ENCODE measurements around the gene ADISSP. TPM values are rescaled to one million over a fixed set of nuclear protein-coding genes. Genes with fewer than 3 reads are reported as not detected.

Gene ADISSP
- total RNA-seq, 1 experiment from 2014 or later = 44.1 TPM

DNA sequence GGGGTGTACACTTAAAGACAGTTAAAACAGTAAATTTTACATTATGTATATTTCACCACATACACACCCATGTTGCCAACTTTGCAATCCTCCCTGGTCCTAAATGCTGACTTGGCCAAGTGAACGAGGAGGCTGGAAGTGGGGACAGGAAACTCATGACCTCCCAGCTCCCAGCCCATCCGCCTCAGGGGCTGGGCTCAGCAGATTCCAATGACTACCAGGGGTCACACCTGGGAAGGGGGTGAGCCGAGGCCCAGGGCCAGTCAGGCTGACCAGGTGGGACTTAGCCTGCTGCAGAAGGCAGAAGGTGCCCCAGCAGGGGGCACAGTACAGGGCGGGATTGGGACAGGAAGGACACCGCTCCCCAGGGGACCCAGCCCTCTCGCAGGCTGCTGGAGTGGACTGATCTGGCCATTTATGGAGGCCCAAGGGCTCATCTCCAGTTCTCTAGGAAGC is 57.5 kb downstream of the ADISSP start:
- DNase-seq = no peak
- Histone ChIP-seq H4K20me1 (ENCODE audit: insufficient read depth, low read depth, low read length) (no peaks in the 10 kb centered on the region; the same call in 1 of the 2 replicates), H3K4me2 (ENCODE audit: low read depth, low read length, poor library complexity, severe bottlenecking) (no peak overlapping the region), H3K79me2 (ENCODE audit: low read length) (no peaks in the 10 kb centered on the region), H3K27me3 (ENCODE audit: low read length) (no peaks in the 10 kb centered on the region), H3K9me2 (replicated peaks; ENCODE audit: insufficient read depth, low read length) (no peaks in the 10 kb centered on the region), H3K36me3 (ENCODE audit: insufficient read depth, low read length) (no peaks in the 10 kb centered on the region), H3K9me3 (ENCODE audit: low read length) (no peaks in the 10 kb centered on the region), H3K9ac (ENCODE audit: low read length) (no peak overlapping the region), H3K4me1 (ENCODE audit: low read length) (no peaks in the 10 kb centered on the region), H3K4me3 (ENCODE audit: low read length) (no peak overlapping the region), H3K27ac (ENCODE audit: low read length) (no peak overlapping the region), H2AFZ (ENCODE audit: low read length) (no peak overlapping the region)

DNA sequence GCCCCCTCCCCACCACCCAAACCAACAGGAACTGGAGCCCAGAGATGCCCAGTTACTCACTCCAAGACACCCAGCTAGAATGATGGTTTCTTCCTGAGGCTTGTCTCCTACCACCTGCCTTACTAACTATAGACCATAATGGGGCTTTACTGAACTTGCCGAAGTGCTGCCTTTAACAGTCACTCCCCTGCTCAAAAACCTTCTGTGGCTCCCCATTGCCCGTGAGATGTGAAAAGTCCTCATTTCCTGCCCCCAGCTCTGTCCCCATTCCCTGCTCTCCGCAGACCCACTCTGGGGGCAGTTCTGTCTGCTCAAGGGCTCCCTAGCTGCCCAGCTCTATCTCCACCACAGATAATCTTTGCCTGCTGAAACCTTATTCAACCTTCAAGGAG is 60.0 kb downstream of the ADISSP start:
- H3K9me3 ChIP-seq (ENCODE audit: low read length) = no peaks in the 10 kb centered on the region
- H3K36me3 ChIP-seq (ENCODE audit: insufficient read depth, low read length) = no peaks in the 10 kb centered on the region
- no peaks in the 10 kb centered on the region for H3K4me1 ChIP-seq (ENCODE audit: low read length)
- no peak for DNase-seq
- no peaks in the 10 kb centered on the region for H3K9me2 ChIP-seq (replicated peaks; ENCODE audit: insufficient read depth, low read length)
- H4K20me1 ChIP-seq (ENCODE audit: insufficient read depth, low read depth, low read length) = no peaks in the 10 kb centered on the region; the same call in 1 of the 2 replicates
- no peak overlapping the region for H3K4me2 ChIP-seq (ENCODE audit: low read depth, low read length, poor library complexity, severe bottlenecking)
- H3K9ac ChIP-seq (ENCODE audit: low read length) = no peak overlapping the region
- H3K4me3 ChIP-seq (ENCODE audit: low read length) = no peak overlapping the region
- no peak overlapping the region for H2AFZ ChIP-seq (ENCODE audit: low read length)
- H3K79me2 ChIP-seq (ENCODE audit: low read length) = no peaks in the 10 kb centered on the region
- H3K27me3 ChIP-seq (ENCODE audit: low read length) = no peaks in the 10 kb centered on the region
- H3K27ac ChIP-seq (ENCODE audit: low read length) = no peak overlapping the region

- no peak overlapping the region for H3K4me3 ChIP-seq (ENCODE audit: low read length)
- H3K79me2 ChIP-seq (ENCODE audit: low read length) = no peaks in the 10 kb centered on the region
- H3K9ac ChIP-seq (ENCODE audit: low read length) = no peak overlapping the region
- H3K4me2 ChIP-seq (ENCODE audit: low read depth, low read length, poor library complexity, severe bottlenecking) = no peak overlapping the region
- H3K9me3 ChIP-seq (ENCODE audit: low read length) = no peaks in the 10 kb centered on the region
- H3K4me1 ChIP-seq (ENCODE audit: low read length) = no peaks in the 10 kb centered on the region
- no peak for DNase-seq
- no peaks in the 10 kb centered on the region for H3K36me3 ChIP-seq (ENCODE audit: insufficient read depth, low read length)
- no peaks in the 10 kb centered on the region; the same call in 1 of the 2 replicates for H4K20me1 ChIP-seq (ENCODE audit: insufficient read depth, low read depth, low read length)
- H2AFZ ChIP-seq (ENCODE audit: low read length) = no peak overlapping the region
- no peak overlapping the region for H3K27ac ChIP-seq (ENCODE audit: low read length)
- H3K9me2 ChIP-seq (replicated peaks; ENCODE audit: insufficient read depth, low read length) = no peaks in the 10 kb centered on the region
- no peaks in the 10 kb centered on the region for H3K27me3 ChIP-seq (ENCODE audit: low read length)
Measured at GRCh38 chr20:3706774-3707507, 60.6 kb downstream of the ADISSP start.

GRCh38 chr20:3705970-3706739 is 61.4 kb downstream of the ADISSP start:
- H3K4me3 ChIP-seq (ENCODE audit: low read length) = no peak overlapping the region
- no peak overlapping the region for H3K27ac ChIP-seq (ENCODE audit: low read length)
- no peak overlapping the region for H2AFZ ChIP-seq (ENCODE audit: low read length)
- H3K4me1 ChIP-seq (ENCODE audit: low read length) = no peaks in the 10 kb centered on the region
- no peaks in the 10 kb centered on the region for H3K9me2 ChIP-seq (replicated peaks; ENCODE audit: insufficient read depth, low read length)
- no peaks in the 10 kb centered on the region; the same call in 1 of the 2 replicates for H4K20me1 ChIP-seq (ENCODE audit: insufficient read depth, low read depth, low read length)
- no peak overlapping the region for H3K4me2 ChIP-seq (ENCODE audit: low read depth, low read length, poor library complexity, severe bottlenecking)
- no peaks in the 10 kb centered on the region for H3K27me3 ChIP-seq (ENCODE audit: low read length)
- no peaks in the 10 kb centered on the region for H3K36me3 ChIP-seq (ENCODE audit: insufficient read depth, low read length)
- DNase-seq = no peak
- no peak overlapping the region for H3K9ac ChIP-seq (ENCODE audit: low read length)
- no peaks in the 10 kb centered on the region for H3K9me3 ChIP-seq (ENCODE audit: low read length)
- no peaks in the 10 kb centered on the region for H3K79me2 ChIP-seq (ENCODE audit: low read length)

DNA sequence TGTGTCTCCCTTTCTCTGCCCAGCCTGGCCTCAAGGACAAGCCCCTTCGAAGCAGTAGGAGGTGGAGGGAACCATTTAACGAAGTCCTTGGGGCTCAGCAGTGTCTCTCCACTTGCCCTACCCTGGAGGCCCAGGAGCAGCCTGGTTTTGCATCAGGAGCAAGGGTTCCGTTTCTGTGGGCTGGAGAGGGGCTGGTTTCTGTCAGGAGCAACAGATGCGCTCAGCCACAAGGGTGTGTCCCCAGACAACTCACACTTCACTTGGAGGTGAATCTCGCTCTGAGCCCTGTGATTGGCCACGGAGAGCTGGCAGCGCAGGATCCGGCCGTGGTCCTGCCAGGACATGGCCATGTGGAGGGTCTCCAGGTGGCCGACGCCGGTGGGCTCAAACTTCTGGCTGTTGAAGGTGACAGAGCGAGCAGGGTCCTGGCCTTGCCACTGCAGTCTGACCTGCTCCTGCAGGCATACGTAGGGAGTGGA is 62.0 kb downstream of the ADISSP start:
- no peaks in the 10 kb centered on the region for H3K36me3 ChIP-seq (ENCODE audit: insufficient read depth, low read length)
- H3K27me3 ChIP-seq (ENCODE audit: low read length) = no peaks in the 10 kb centered on the region
- no peaks in the 10 kb centered on the region for H3K9me2 ChIP-seq (replicated peaks; ENCODE audit: insufficient read depth, low read length)
- H3K9me3 ChIP-seq (ENCODE audit: low read length) = no peaks in the 10 kb centered on the region
- H3K4me2 ChIP-seq (ENCODE audit: low read depth, low read length, poor library complexity, severe bottlenecking) = no peak overlapping the region
- no peak overlapping the region for H3K4me3 ChIP-seq (ENCODE audit: low read length)
- H4K20me1 ChIP-seq (ENCODE audit: insufficient read depth, low read depth, low read length) = no peaks in the 10 kb centered on the region; the same call in 1 of the 2 replicates
- DNase-seq = no peak
- no peaks in the 10 kb centered on the region for H3K4me1 ChIP-seq (ENCODE audit: low read length)
- no peaks in the 10 kb centered on the region for H3K79me2 ChIP-seq (ENCODE audit: low read length)
- H3K27ac ChIP-seq (ENCODE audit: low read length) = no peak overlapping the region
- H2AFZ ChIP-seq (ENCODE audit: low read length) = no peak overlapping the region
- no peak overlapping the region for H3K9ac ChIP-seq (ENCODE audit: low read length)

DNA sequence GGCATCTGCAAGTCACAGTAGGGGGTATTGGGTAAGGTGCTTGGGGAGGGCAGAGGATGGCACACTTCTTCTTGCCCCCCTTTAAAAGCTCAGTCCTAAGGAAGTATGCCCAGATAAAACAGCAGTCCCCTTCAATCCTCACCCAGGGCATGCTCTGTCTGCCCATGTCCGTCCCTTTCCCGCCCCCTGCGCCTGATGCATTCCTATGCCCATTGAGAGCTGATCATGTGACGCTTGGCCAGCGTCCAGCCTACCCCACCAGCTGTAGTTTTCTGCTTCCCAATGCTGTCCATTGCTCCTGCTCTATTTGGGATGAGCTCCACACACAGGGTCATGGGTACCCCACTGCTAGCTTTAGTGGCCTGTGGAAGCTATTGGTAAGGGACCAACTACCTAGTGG is 63.5 kb downstream of the ADISSP start:
- no peaks in the 10 kb centered on the region for H3K27me3 ChIP-seq (ENCODE audit: low read length)
- H3K9me3 ChIP-seq (ENCODE audit: low read length) = no peaks in the 10 kb centered on the region
- H3K36me3 ChIP-seq (ENCODE audit: insufficient read depth, low read length) = no peaks in the 10 kb centered on the region
- no peak for DNase-seq
- H3K9me2 ChIP-seq (replicated peaks; ENCODE audit: insufficient read depth, low read length) = no peaks in the 10 kb centered on the region
- H3K27ac ChIP-seq (ENCODE audit: low read length) = no peak overlapping the region
- H3K4me2 ChIP-seq (ENCODE audit: low read depth, low read length, poor library complexity, severe bottlenecking) = no peak overlapping the region
- no peak overlapping the region for H3K9ac ChIP-seq (ENCODE audit: low read length)
- H3K4me1 ChIP-seq (ENCODE audit: low read length) = no peaks in the 10 kb centered on the region
- H3K4me3 ChIP-seq (ENCODE audit: low read length) = no peak overlapping the region
- H3K79me2 ChIP-seq (ENCODE audit: low read length) = no peaks in the 10 kb centered on the region
- H4K20me1 ChIP-seq (ENCODE audit: insufficient read depth, low read depth, low read length) = no peaks in the 10 kb centered on the region; the same call in 1 of the 2 replicates
- no peak overlapping the region for H2AFZ ChIP-seq (ENCODE audit: low read length)

Other genes starting within 250 kb of the ADISSP start
- gene GFRA4, start 104.4 kb downstream of the ADISSP start, total RNA-seq (2014; rRNA removed; shearing (Covaris generic); ENCODE audit: low replicate concordance) = not detected in 2 replicates
- gene ADAM33, start 85.7 kb downstream of the ADISSP start, total RNA-seq (2014; rRNA removed; shearing (Covaris generic); ENCODE audit: low replicate concordance) = not detected in 2 replicates
- not detected in 2 replicates for gene SIGLEC1, start 55.2 kb downstream of the ADISSP start, total RNA-seq (2014; rRNA removed; shearing (Covaris generic); ENCODE audit: low replicate concordance)
- gene HSPA12B, start 35.1 kb downstream of the ADISSP start, total RNA-seq (2014; rRNA removed; shearing (Covaris generic); ENCODE audit: low replicate concordance) = not detected in 2 replicates
- not detected in 2 replicates for gene SPEF1, start 13.7 kb upstream of the ADISSP start, total RNA-seq (2014; rRNA removed; shearing (Covaris generic); ENCODE audit: low replicate concordance)
- 13.0 and 32.7 TPM in 2 replicates for gene CENPB, start 19.0 kb upstream of the ADISSP start, total RNA-seq (2014; rRNA removed; shearing (Covaris generic); ENCODE audit: low replicate concordance)
- 11.7 and 15.3 TPM in 2 replicates for gene CDC25B, start 28.6 kb upstream of the ADISSP start, total RNA-seq (2014; rRNA removed; shearing (Covaris generic); ENCODE audit: low replicate concordance)
- 5.3 and 7.1 TPM in 2 replicates for gene AP5S1, start 52.8 kb upstream of the ADISSP start, total RNA-seq (2014; rRNA removed; shearing (Covaris generic); ENCODE audit: low replicate concordance)
- gene MAVS, start 79.1 kb upstream of the ADISSP start, total RNA-seq (2014; rRNA removed; shearing (Covaris generic); ENCODE audit: low replicate concordance) = 18.4 and 22.7 TPM in 2 replicates
- gene PANK2, start 121.6 kb upstream of the ADISSP start, total RNA-seq (2014; rRNA removed; shearing (Covaris generic); ENCODE audit: low replicate concordance) = 19.2 and 41.5 TPM in 2 replicates
- 5.9 and 7.7 TPM in 2 replicates for gene RNF24, start 247.8 kb upstream of the ADISSP start, total RNA-seq (2014; rRNA removed; shearing (Covaris generic); ENCODE audit: low replicate concordance)

All from Karpas-422 (cell line).